DOHH2 (cell line): ENCODE data around the gene GRHL3.

Experiments
- H3F3A ChIP-seq: fragments of 200-600 bp; sonication (generic), shearing (Covaris generic); 2 replicates; pipeline ENCODE4 v1.6.0; 2016; ENCODE audit warnings: antibody characterized with exemption, mild to moderate bottlenecking; ENCODE audit not compliant: control insufficient read depth, insufficient read depth
- H3K27ac ChIP-seq: fragments of 200-600 bp; sonication (generic); 2 replicates; pipeline ENCODE4 v1.5.1; 2014; ENCODE audit warnings: low read depth, mild to moderate bottlenecking, low read length, moderate library complexity
- H3K27me3 ChIP-seq: fragments of 200-600 bp; sonication (generic); 2 replicates; pipeline ENCODE4 v1.6.1; 2014; ENCODE audit warnings: mild to moderate bottlenecking, low read length, mixed read lengths; ENCODE audit not compliant: control insufficient read depth
- H3K36me3 ChIP-seq: fragments of 200-600 bp; sonication (generic); 2 replicates; pipeline ENCODE4 v1.6.1; 2014; ENCODE audit warnings: mild to moderate bottlenecking, low read length, moderate library complexity, mixed read lengths; ENCODE audit not compliant: control insufficient read depth
- H3K4me1 ChIP-seq: fragments of 200-600 bp; sonication (generic); 2 replicates; pipeline ENCODE4 v1.6.1; 2014; ENCODE audit warnings: mild to moderate bottlenecking, low read length, mixed read lengths; ENCODE audit not compliant: control insufficient read depth
- H3K4me2 ChIP-seq: fragments of 200-600 bp; sonication (generic); 2 replicates; pipeline ENCODE4 v1.6.0; 2014; ENCODE audit warnings: mild to moderate bottlenecking, low read length, moderate library complexity
- H3K4me3 ChIP-seq: fragments of 200-600 bp; sonication (generic); 2 replicates; pipeline ENCODE4 v1.5.1; 2014; ENCODE audit warnings: mild to moderate bottlenecking, low read length, mixed read lengths
- H3K79me2 ChIP-seq: fragments of 200-600 bp; sonication (generic); 2 replicates; pipeline ENCODE4 v1.6.1; 2014; ENCODE audit warnings: mild to moderate bottlenecking, low read length, mixed read lengths; ENCODE audit not compliant: control insufficient read depth
- H3K9me2 ChIP-seq: fragments of 200-600 bp; sonication (generic); replicated peaks from 2 replicates; pipeline ENCODE4 v1.6.1; 2014; ENCODE audit warnings: mild to moderate bottlenecking, low read length, mixed read lengths; ENCODE audit not compliant: control insufficient read depth
- H3K9me3 ChIP-seq: fragments of 200-600 bp; sonication (generic); 2 replicates; pipeline ENCODE4 v1.6.1; 2014; ENCODE audit warnings: antibody characterized with exemption, low read length, mixed read lengths; ENCODE audit not compliant: control insufficient read depth, insufficient read depth
- H4K20me1 ChIP-seq: fragments of 200-600 bp; sonication (generic); 2 replicates; pipeline ENCODE4 v1.6.0; 2014; ENCODE audit warnings: low read depth, mild to moderate bottlenecking, antibody characterized with exemption, low read length, moderate library complexity; ENCODE audit not compliant: control insufficient read depth, insufficient read depth
- CTCF ChIP-seq: fragments of 200-600 bp; sonication (generic); IDR thresholded peaks from one replicate; pipeline ENCODE4 v1.5.1; 2014; ENCODE audit warnings: antibody characterized with exemption, mild to moderate bottlenecking, low read depth, low read length; ENCODE audit not compliant: poor library complexity, severe bottlenecking
- EZH2phosphoT487 ChIP-seq: fragments of 200-600 bp; sonication (generic); IDR thresholded peaks from 2 replicates; pipeline ENCODE4 v1.6.1; 2017; ENCODE audit warnings: borderline replicate concordance, mild to moderate bottlenecking, antibody characterized with exemption, low read length, moderate library complexity, mixed read lengths

The GRHL3 gene

GRCh38 chr1:24374891-24375786 lies 56.0 kb downstream of the GRHL3 start:
- H3K9me2 ChIP-seq, result no peaks in the 10 kb centered on the region
- H3K36me3 ChIP-seq, result no peaks in the 10 kb centered on the region
- peaks cover 9% of the 10 kb centered on the region for H3F3A ChIP-seq
- no peak overlapping the region for H3K27ac ChIP-seq
- H3K79me2 ChIP-seq, result no peaks in the 10 kb centered on the region
- H4K20me1 ChIP-seq, result no peaks in the 10 kb centered on the region
- TF ChIP-seq CTCF (no peak), EZH2phosphoT487 (no peak)
- H3K4me3 ChIP-seq, result no peak overlapping the region
- H3K4me2 ChIP-seq, result no peak overlapping the region
- peaks cover 25% of the 10 kb centered on the region for H3K4me1 ChIP-seq
- no peaks in the 10 kb centered on the region for H3K9me3 ChIP-seq
- H3K27me3 ChIP-seq, result no peaks in the 10 kb centered on the region

GRCh38 chr1:24379733-24380315 lies 60.7 kb downstream of the GRHL3 start:
- TF ChIP-seq CTCF (no peak), EZH2phosphoT487 (no peak)
- H3K9me2 ChIP-seq, result no peaks in the 10 kb centered on the region
- 0 out of 2 replicates have a peak, but pooled peaks cover 2% of the 10 kb centered on the region for H3F3A ChIP-seq
- no peaks in the 10 kb centered on the region for H4K20me1 ChIP-seq
- H3K27ac ChIP-seq, result no peak overlapping the region
- no peak overlapping the region for H3K4me2 ChIP-seq
- no peaks in the 10 kb centered on the region for H3K4me1 ChIP-seq
- no peaks in the 10 kb centered on the region for H3K9me3 ChIP-seq
- no peaks in the 10 kb centered on the region for H3K79me2 ChIP-seq
- no peaks in the 10 kb centered on the region for H3K36me3 ChIP-seq
- H3K27me3 ChIP-seq, result no peaks in the 10 kb centered on the region
- no peak overlapping the region for H3K4me3 ChIP-seq

GRCh38 chr1:24380508-24380907 lies 61.4 kb downstream of the GRHL3 start:
- Histone ChIP-seq H3F3A (0 out of 2 replicates have a peak, but pooled peaks cover 2% of the 10 kb centered on the region), H3K4me1 (peaks cover 2% of the 10 kb centered on the region), H3K36me3 (no peaks in the 10 kb centered on the region), H3K27ac (no peak overlapping the region), H4K20me1 (no peaks in the 10 kb centered on the region), H3K9me2 (no peaks in the 10 kb centered on the region), H3K9me3 (no peaks in the 10 kb centered on the region), H3K4me3 (no peak overlapping the region), H3K4me2 (no peak overlapping the region), H3K79me2 (no peaks in the 10 kb centered on the region), H3K27me3 (no peaks in the 10 kb centered on the region)
- no peak for TF ChIP-seq CTCF
- TF ChIP-seq EZH2phosphoT487, result no peak
